HepG2 (cell line): ENCODE measurements around the gene HDDC3. TPM values are rescaled to one million over a fixed set of nuclear protein-coding genes. Genes with fewer than 3 reads are reported as not detected.

ENCODE experiments used
- CHD4 ChIP-seq: fragments of 200-600 bp; sonication (generic); IDR thresholded peaks from 2 replicates; pipeline ENCODE4 v1.7.0; 2017; ENCODE audit warnings: mild to moderate bottlenecking, low read length, borderline replicate concordance
- EP300 ChIP-seq, 3 experiments: sonication (generic) in 1 of 3; formaldehyde crosslinking in 1 of 3; IDR thresholded peaks; 2 replicates each; pipeline versions ENCODE4 v1.5.1 to v1.6.1; 2011 to 2020; ENCODE audit warnings: low read depth in 2 of 3, low read length in 2 of 3, borderline replicate concordance in 1 of 3, improper control_type of control experiment in 1 of 3, mild to moderate bottlenecking in 1 of 3, missing genetic modification reagents in 1 of 3, moderate library complexity in 1 of 3
- HCFC1 ChIP-seq: fragments of 150-350 bp; IDR thresholded peaks from 2 replicates; pipeline ENCODE4 v1.6.1; 2014; ENCODE audit warnings: low read depth, low read length
- HDAC2 ChIP-seq: sonication (generic); formaldehyde crosslinking; IDR thresholded peaks from 2 replicates; pipeline ENCODE4 v1.4.0; 2020; ENCODE audit warnings: missing genetic modification reagents
- NCOA2 ChIP-seq: sonication (generic); formaldehyde crosslinking; IDR thresholded peaks from 2 replicates; pipeline ENCODE4 v1.8.0; 2022; ENCODE audit warnings: inconsistent platforms
- NR2F1 ChIP-seq, 2 experiments: fragments of 450-650 bp in 1 of 2; formaldehyde crosslinking in 1 of 2; IDR thresholded peaks; 2 replicates each; pipeline versions ENCODE4 v1.5.0 to v1.6.1; 2016 to 2020; ENCODE audit warnings: mild to moderate bottlenecking in 1 of 2, missing compliant biosample characterization in 1 of 2, missing genetic modification reagents in 1 of 2, moderate library complexity in 1 of 2
- PHF8 ChIP-seq: sonication (generic); formaldehyde crosslinking; IDR thresholded peaks from 2 replicates; pipeline ENCODE4 v1.5.0; 2020; ENCODE audit warnings: missing genetic modification reagents
- RARA ChIP-seq: IDR thresholded peaks from 2 replicates; pipeline ENCODE4 v1.6.1; 2016; ENCODE audit warnings: missing genetic modification reagents, missing compliant biosample characterization
- SNAI1 ChIP-seq: sonication (generic); formaldehyde crosslinking; IDR thresholded peaks from 2 replicates; pipeline ENCODE4 v1.5.0; 2020; ENCODE audit warnings: mild to moderate bottlenecking, missing genetic modification reagents, borderline replicate concordance
- SRY ChIP-seq: sonication (generic); formaldehyde crosslinking; IDR thresholded peaks from 2 replicates; pipeline ENCODE4 v1.8.0; 2022; ENCODE audit warnings: mild to moderate bottlenecking, missing genetic modification reagents
- U2AF2 ChIP-seq: fragments of 200-400 bp; formaldehyde crosslinking; IDR thresholded peaks from 2 replicates; pipeline ENCODE4 v1.6.1; 2017; ENCODE audit warnings: low read depth, mild to moderate bottlenecking, low read length
- YEATS2 ChIP-seq: sonication (generic); formaldehyde crosslinking; IDR thresholded peaks from 2 replicates; pipeline ENCODE4 v1.4.0; 2020; ENCODE audit warnings: missing genetic modification reagents, borderline replicate concordance
- ZNF547 ChIP-seq: sonication (generic); formaldehyde crosslinking; IDR thresholded peaks from 2 replicates; pipeline ENCODE4 v1.5.1; 2020; ENCODE audit warnings: mild to moderate bottlenecking, missing genetic modification reagents
- ZNF614 ChIP-seq: IDR thresholded peaks from 2 replicates; pipeline ENCODE4 v1.6.1; 2018; ENCODE audit warnings: missing biosample characterization, missing genetic modification reagents, inconsistent platforms, borderline replicate concordance
- ZNF768 ChIP-seq: sonication (generic); formaldehyde crosslinking; IDR thresholded peaks from 2 replicates; pipeline ENCODE4 v1.4.0; 2020; ENCODE audit warnings: missing genetic modification reagents
- polyA plus RNA-seq, 8 experiments: library from polyadenylated mRNA; depleted of rRNA in 3 of 8; stranded (reverse) in 7 of 8; unstranded in 1 of 8; fragments of >200 nt; fragmentation: Illumina TruSeq in 4 of 8; extraction: Trizol in 4 of 8; gene quantifications; 2 replicates each; pipeline versions ENCODE4 v1.2.1 to v1.2.3, GENCODE V29; 2011 to 2016; ENCODE audit warnings: low read depth in 4 of 8, missing spikeins in 1 of 8, mixed read lengths in 1 of 8; ENCODE audit not compliant: insufficient read depth in 1 of 8
- total RNA-seq, 5 experiments: library from RNA; depleted of rRNA; stranded (reverse); fragments of >200 nt; fragmentation: Illumina TruSeq; extraction: Trizol; gene quantifications; 2 replicates each; pipeline ENCODE4 v1.2.3, GENCODE V29; 2016; ENCODE audit warnings: low read depth in 1 of 5
- TF ChIP-seq, protein P1 (sequence below): sonication (generic); formaldehyde crosslinking; IDR thresholded peaks from 2 replicates; pipeline ENCODE4 v1.4.0; 2020; ENCODE audit warnings: missing genetic modification reagents, borderline replicate concordance
- TF ChIP-seq, protein P2 (sequence below): sonication (generic); formaldehyde crosslinking; IDR thresholded peaks from 2 replicates; pipeline ENCODE4 v1.4.0; 2020; ENCODE audit warnings: missing genetic modification reagents, borderline replicate concordance
- TF ChIP-seq, protein P3 (sequence below): IDR thresholded peaks from 2 replicates; pipeline ENCODE4 v1.6.1; 2012; ENCODE audit warnings: inconsistent platforms
- TF ChIP-seq, protein P4 (sequence below): sonication (generic); formaldehyde crosslinking; IDR thresholded peaks from 2 replicates; pipeline ENCODE4 v1.9.0; 2022; ENCODE audit warnings: missing genetic modification reagents, mild to moderate bottlenecking, borderline replicate concordance

HDDC3 gene
- total and polyA plus RNA-seq, 2 of the 13 experiments (the other 11 are each of a cell fraction or from before 2014, with no cell fraction given): 18.7 to 28.3 TPM

DNA sequence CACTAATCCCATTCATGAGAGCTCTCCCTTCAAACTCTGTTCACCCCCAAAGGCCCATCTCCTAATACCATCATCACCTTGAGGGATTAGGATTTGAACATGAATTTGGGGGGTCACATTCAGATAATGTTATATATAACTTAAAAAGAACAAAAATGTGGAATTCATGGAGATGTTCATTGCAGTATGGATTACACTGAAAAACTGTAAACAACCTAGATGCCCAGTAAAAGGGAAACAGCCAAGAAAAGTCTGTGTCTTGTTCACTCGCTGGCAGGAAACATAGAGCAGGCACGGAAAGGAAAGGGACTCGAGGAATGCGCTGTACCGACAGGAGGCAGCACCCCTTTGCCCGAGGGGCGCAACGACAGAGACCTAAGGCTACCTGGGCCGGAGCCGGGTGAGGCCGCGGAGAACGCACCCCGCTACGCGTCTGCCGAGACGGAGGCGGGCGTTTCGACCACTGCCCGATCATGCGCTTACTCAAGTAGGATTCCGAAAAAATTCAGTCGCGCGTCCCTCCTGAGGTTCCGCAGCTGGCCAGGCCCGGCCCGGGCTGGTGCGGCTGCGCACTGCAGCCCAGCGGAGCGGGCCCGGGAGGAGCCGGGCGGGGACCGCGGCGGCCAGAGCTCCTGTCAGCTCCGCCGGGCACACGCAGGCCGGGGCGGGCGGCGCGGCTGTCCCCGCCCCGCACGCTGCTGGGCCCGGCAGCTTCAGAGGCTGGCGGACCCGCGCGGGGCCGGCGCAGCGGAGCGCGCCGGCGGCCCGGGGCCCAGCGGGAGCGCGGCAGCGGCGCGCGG lies 30.1 kb downstream of the HDDC3 start (continued):
- TF ChIP-seq, protein P1, sequence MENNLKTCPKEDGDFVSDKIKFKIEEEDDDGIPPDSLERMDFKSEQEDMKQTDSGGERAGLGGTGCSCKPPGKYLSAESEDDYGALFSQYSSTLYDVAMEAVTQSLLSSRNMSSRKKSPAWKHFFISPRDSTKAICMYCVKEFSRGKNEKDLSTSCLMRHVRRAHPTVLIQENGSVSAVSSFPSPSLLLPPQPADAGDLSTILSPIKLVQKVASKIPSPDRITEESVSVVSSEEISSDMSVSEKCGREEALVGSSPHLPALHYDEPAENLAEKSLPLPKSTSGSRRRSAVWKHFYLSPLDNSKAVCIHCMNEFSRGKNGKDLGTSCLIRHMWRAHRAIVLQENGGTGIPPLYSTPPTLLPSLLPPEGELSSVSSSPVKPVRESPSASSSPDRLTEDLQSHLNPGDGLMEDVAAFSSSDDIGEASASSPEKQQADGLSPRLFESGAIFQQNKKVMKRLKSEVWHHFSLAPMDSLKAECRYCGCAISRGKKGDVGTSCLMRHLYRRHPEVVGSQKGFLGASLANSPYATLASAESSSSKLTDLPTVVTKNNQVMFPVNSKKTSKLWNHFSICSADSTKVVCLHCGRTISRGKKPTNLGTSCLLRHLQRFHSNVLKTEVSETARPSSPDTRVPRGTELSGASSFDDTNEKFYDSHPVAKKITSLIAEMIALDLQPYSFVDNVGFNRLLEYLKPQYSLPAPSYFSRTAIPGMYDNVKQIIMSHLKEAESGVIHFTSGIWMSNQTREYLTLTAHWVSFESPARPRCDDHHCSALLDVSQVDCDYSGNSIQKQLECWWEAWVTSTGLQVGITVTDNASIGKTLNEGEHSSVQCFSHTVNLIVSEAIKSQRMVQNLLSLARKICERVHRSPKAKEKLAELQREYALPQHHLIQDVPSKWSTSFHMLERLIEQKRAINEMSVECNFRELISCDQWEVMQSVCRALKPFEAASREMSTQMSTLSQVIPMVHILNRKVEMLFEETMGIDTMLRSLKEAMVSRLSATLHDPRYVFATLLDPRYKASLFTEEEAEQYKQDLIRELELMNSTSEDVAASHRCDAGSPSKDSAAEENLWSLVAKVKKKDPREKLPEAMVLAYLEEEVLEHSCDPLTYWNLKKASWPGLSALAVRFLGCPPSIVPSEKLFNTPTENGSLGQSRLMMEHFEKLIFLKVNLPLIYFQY (CRISPR knock-in tag): peak; percentile 93
- TF ChIP-seq RARA (CRISPR knock-in tag) (0 out of 2 replicates have a peak, but pooled peaks have one; percentile 23), CHD4 (no peak), ZNF547 (CRISPR knock-in tag) (no peak; the same call in 1 of the 2 replicates), ZNF614 (0 out of 2 replicates have a peak, but pooled peaks have one; percentile 38), NCOA2 (CRISPR knock-in tag) (peak; percentile 59), PHF8 (CRISPR knock-in tag) (peak; percentile 86), HCFC1 (no peak), ZNF768 (CRISPR knock-in tag) (peak; percentile 76; the same call in 1 of the 2 replicates), NR2F1 (CRISPR knock-in tag; IDR thresholded peaks at IDR 0.05) (no peak), SNAI1 (CRISPR knock-in tag) (0 out of 2 replicates have a peak, but pooled peaks have one; percentile 2), HDAC2 (CRISPR knock-in tag) (peak; percentile 56; the same call in 1 of the 2 replicates), EP300 (IDR thresholded peaks at IDR 0.05; ENCODE audit: low read depth in 2 of 2, low read length in 2 of 2) (no peak), EP300 (CRISPR knock-in tag; IDR thresholded peaks at IDR 0.05; ENCODE audit: borderline replicate concordance) (0 out of 2 replicates have a peak, but pooled peaks have one; percentile 27), U2AF2 (no peak), YEATS2 (peak; percentile 71), SRY (CRISPR knock-in tag) (peak; percentile 49; the same call in 1 of the 2 replicates)
- TF ChIP-seq, protein P2, sequence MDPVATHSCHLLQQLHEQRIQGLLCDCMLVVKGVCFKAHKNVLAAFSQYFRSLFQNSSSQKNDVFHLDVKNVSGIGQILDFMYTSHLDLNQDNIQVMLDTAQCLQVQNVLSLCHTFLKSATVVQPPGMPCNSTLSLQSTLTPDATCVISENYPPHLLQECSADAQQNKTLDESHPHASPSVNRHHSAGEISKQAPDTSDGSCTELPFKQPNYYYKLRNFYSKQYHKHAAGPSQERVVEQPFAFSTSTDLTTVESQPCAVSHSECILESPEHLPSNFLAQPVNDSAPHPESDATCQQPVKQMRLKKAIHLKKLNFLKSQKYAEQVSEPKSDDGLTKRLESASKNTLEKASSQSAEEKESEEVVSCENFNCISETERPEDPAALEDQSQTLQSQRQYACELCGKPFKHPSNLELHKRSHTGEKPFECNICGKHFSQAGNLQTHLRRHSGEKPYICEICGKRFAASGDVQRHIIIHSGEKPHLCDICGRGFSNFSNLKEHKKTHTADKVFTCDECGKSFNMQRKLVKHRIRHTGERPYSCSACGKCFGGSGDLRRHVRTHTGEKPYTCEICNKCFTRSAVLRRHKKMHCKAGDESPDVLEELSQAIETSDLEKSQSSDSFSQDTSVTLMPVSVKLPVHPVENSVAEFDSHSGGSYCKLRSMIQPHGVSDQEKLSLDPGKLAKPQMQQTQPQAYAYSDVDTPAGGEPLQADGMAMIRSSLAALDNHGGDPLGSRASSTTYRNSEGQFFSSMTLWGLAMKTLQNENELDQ (CRISPR knock-in tag): peak; percentile 85; the same call in 1 of the 2 replicates
- TF ChIP-seq, protein P3, sequence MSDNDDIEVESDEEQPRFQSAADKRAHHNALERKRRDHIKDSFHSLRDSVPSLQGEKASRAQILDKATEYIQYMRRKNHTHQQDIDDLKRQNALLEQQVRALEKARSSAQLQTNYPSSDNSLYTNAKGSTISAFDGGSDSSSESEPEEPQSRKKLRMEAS: peak; percentile 58
- TF ChIP-seq, protein P4, sequence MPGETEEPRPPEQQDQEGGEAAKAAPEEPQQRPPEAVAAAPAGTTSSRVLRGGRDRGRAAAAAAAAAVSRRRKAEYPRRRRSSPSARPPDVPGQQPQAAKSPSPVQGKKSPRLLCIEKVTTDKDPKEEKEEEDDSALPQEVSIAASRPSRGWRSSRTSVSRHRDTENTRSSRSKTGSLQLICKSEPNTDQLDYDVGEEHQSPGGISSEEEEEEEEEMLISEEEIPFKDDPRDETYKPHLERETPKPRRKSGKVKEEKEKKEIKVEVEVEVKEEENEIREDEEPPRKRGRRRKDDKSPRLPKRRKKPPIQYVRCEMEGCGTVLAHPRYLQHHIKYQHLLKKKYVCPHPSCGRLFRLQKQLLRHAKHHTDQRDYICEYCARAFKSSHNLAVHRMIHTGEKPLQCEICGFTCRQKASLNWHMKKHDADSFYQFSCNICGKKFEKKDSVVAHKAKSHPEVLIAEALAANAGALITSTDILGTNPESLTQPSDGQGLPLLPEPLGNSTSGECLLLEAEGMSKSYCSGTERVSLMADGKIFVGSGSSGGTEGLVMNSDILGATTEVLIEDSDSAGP (CRISPR knock-in tag): peak; percentile 39
